ENCODE results near the gene BPTF. TPM values are rescaled to one million over a fixed set of nuclear protein-coding genes. Genes with fewer than 3 reads are reported as not detected.
A peak's percentile ranks its signal among the peaks of the same experiment; 100 is the strongest.
"Not testable (repeated sequence)": the region's sequence is repeated elsewhere in the genome, so short reads cannot be mapped to it uniquely, and the experiment has no call there.

BPTF gene
- polyA plus RNA-seq, 2 of the 4 experiments (the other 2 are of a cell fraction) = 26.3 to 60.7 TPM

DNA sequence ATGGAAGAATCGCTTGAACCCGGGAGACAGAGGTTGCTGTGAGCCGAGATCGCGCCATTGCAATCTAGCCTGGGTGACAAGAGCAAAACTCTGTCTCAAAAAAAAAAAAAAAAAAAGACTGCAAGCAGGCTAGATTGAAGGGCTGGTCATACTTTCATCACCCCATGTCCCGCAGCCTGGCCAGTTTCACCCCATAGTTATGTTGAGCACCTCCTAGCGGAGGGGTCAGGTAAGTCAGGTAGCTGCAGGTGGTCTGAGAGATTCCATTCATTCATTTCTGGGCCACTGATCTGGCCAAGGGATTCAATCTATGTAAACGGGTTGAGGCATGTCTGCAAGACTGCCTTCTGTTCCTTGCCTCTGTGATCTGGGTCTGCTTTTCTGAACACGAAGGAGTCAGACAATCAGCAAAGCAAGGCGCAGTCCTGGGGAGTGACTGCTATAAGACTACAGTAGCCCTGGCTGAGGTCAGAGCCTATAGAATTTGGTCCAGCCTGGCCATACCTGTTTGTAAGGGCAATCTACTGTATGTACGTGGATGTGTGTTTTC is 23.6 kb upstream of the BPTF start:
- H3K27ac ChIP-seq = no peak overlapping the region
- H3K4me3 ChIP-seq = no peak overlapping the region
- TF ChIP-seq CBX8 (IDR thresholded peaks at IDR 0.05) (no peak), KDM5A (IDR thresholded peaks at IDR 0.05) (no peak), MYC (IDR thresholded peaks at IDR 0.05; ENCODE audit: borderline replicate concordance, low read length) (no peak), ZFP36 (IDR thresholded peaks at IDR 0.05; ENCODE audit: borderline replicate concordance, partially characterized antibody) (no peak), CBX2 (IDR thresholded peaks at IDR 0.05; ENCODE audit: borderline replicate concordance, low read depth) (no peak), RFX5 (IDR thresholded peaks at IDR 0.05) (no peak)
- TF ChIP-seq, protein P1, sequence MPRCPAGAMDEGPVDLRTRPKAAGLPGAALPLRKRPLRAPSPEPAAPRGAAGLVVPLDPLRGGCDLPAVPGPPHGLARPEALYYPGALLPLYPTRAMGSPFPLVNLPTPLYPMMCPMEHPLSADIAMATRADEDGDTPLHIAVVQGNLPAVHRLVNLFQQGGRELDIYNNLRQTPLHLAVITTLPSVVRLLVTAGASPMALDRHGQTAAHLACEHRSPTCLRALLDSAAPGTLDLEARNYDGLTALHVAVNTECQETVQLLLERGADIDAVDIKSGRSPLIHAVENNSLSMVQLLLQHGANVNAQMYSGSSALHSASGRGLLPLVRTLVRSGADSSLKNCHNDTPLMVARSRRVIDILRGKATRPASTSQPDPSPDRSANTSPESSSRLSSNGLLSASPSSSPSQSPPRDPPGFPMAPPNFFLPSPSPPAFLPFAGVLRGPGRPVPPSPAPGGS (IDR thresholded peaks at IDR 0.05) = no peak
- WGBS (ENCODE audit: missing lambda C conversion rate) = 85% methylated on average over 11 of the region's 11 CpGs
- DNase-seq (ENCODE audit: low read depth in 1 of 2, low spot score in 1 of 2) (peak in 1 of 2 experiments; percentile 17), FAIRE-seq (no peak), ATAC-seq (no peak; a peak in 1 of 6 replicates)
- H3K4me1 ChIP-seq = no peaks in the 10 kb centered on the region
- ChIA-PET CTCF (interaction anchor here (0.5 to 7.2 kb wide), 8 partner anchors 8 to 152 kb away, joined by 3 to 92 read pairs (median 6); partner anchors contain the start of gene BPTF), POLR2A (no interaction called here)
- no peak overlapping the region for H3K4me2 ChIP-seq
- no peaks in the 10 kb centered on the region for H3K9me3 ChIP-seq

DNA sequence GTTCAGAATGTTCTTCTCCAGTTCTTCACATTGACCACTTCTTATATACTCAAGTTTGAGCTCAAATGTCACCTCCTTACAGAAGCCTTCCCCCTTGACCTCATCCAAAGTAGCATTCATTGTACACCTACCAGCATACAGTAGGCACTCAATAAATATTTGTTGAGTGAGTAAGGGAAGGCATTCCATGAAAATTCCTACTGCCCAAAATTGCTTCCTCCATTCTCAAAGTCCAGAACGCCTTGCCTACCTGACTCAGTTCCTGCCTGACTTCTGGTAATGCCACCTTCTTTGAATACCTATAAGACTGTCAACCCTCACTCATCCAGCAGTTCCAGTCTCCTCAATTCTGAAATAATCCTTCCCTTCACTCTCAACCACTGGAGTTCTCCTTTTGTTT is 14.8 kb upstream of the BPTF start:
- no peak for TF ChIP-seq FOSB (CRISPR knock-in tag; IDR thresholded peaks at IDR 0.05)
- TF ChIP-seq HOXB13 (CRISPR knock-in tag; IDR thresholded peaks at IDR 0.05; ENCODE audit: low read depth) = no peak
- TF ChIP-seq JUN (IDR thresholded peaks at IDR 0.05) = no peak
- TF ChIP-seq CTCF (IDR thresholded peaks at IDR 0.05) = no peak
- TF ChIP-seq POLR2AphosphoS2 (conservative IDR thresholded peaks at IDR 0.05; ENCODE audit: low read length) = no peak
- TF ChIP-seq SREBF2 (IDR thresholded peaks at IDR 0.05) = no peak
- TF ChIP-seq NPAS2 (CRISPR knock-in tag; IDR thresholded peaks at IDR 0.05; ENCODE audit: borderline replicate concordance) = no peak
- TF ChIP-seq RCOR1 (IDR thresholded peaks at IDR 0.05; ENCODE audit: low read depth, low read length) = no peak
- no peak for TF ChIP-seq E2F6 (IDR thresholded peaks at IDR 0.05; ENCODE audit: borderline replicate concordance, low read depth)
- TF ChIP-seq ZC3H11A (IDR thresholded peaks at IDR 0.05) = no peak
- TF ChIP-seq, protein P2, sequence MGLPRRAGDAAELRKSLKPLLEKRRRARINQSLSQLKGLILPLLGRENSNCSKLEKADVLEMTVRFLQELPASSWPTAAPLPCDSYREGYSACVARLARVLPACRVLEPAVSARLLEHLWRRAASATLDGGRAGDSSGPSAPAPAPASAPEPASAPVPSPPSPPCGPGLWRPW (IDR thresholded peaks at IDR 0.05) = no peak
- TF ChIP-seq MYC (IDR thresholded peaks at IDR 0.05; ENCODE audit: borderline replicate concordance, low read length) = no peak
- no peak for TF ChIP-seq USF2 (IDR thresholded peaks at IDR 0.05)
- TF ChIP-seq CBX2 (IDR thresholded peaks at IDR 0.05; ENCODE audit: borderline replicate concordance, low read depth) = no peak
- no peak for TF ChIP-seq FOSL2 (IDR thresholded peaks at IDR 0.05)
- no peak for TF ChIP-seq FOSL2 (CRISPR knock-in tag; IDR thresholded peaks at IDR 0.05)
- Histone ChIP-seq H3K4me1 (no peaks in the 10 kb centered on the region), H3K4me2 (no peak overlapping the region), H3K9me3 (no peaks in the 10 kb centered on the region), H3K4me3 (no peak overlapping the region), H3K27ac (no peak overlapping the region)
- ATAC-seq (no peak), DNase-seq (ENCODE audit: low read depth in 1 of 2, low spot score in 1 of 2) (no peak), FAIRE-seq (no peak)
- 30% methylated on average over 1 of the region's 1 CpG for WGBS (ENCODE audit: missing lambda C conversion rate)
- CTCF ChIA-PET = interaction anchor here (1.1 to 6.7 kb wide), 3 partner anchors 12 to 78 kb away, joined by 3 to 41 read pairs (median 12); partner anchors contain the start of gene BPTF
- POLR2A ChIA-PET = no interaction called here

GRCh38 chr17:67812380-67812779 is 12.9 kb upstream of the BPTF start:
- ATAC-seq; FAIRE-seq; H3K4me2 ChIP-seq; H3K4me1 ChIP-seq; H3K9me3 ChIP-seq; POLR2A ChIA-PET; DNase-seq (ENCODE audit: low read depth in 1 of 2, low spot score in 1 of 2); H3K4me3 ChIP-seq: not testable (repeated sequence)
- WGBS (ENCODE audit: missing lambda C conversion rate) = 85% methylated on average over 6 of the region's 6 CpGs
- peak overlapping the region in 1 of 2 experiments; percentile 19; a peak in 1 of 6 replicates for H3K27ac ChIP-seq
- CTCF ChIA-PET = interaction anchor here (6.7 kb wide), 1 partner anchor 14 kb away, joined by 41 read pairs; no protein-coding TSS in a partner anchor

All from A549 (cell line).